H1 (cell line): ENCODE data around the gene PIM1. TPM values are rescaled to one million over a fixed set of nuclear protein-coding genes. Genes with fewer than 3 reads are reported as not detected.
A peak's percentile ranks its signal among the peaks of the same experiment; 100 is the strongest.

Source experiments
- CTCF ChIA-PET: fragments of 300-600 bp; sonication (Branson Sonifier 250); formaldehyde crosslinking; loops from one replicate; lab custom pipeline; 2021; ENCODE audit not compliant: partially characterized antibody; lab: Charles Lee
- POLR2A ChIA-PET: fragments of 300-600 bp; sonication (Branson Sonifier 250); formaldehyde crosslinking; loops from one replicate; lab custom pipeline; 2021; ENCODE audit warnings: inconsistent platforms; ENCODE audit not compliant: partially characterized antibody; lab: Charles Lee
- DNase-seq, 2 experiments: peaks; one replicate each; pipeline versions ENCODE4 v3.0.0 to v3.0.0-alpha.2; 2010 to 2022; ENCODE audit warnings: low spot score in 2 of 2, low read depth in 1 of 2, mixed read lengths in 1 of 2
- FAIRE-seq: peaks from 2 replicates; lab custom pipeline; 2011; peaks lifted over from hg19 to GRCh38; lab: Jason Lieb, UNC
- H2AFZ ChIP-seq: 2 replicates; pipeline ENCODE4 v1.8.1; 2012; ENCODE audit warnings: low read length, inconsistent platforms
- H2AK5ac ChIP-seq: 2 replicates; pipeline ENCODE4 v1.6.1; 2013; ENCODE audit warnings: low read depth, low read length
- H2BK120ac ChIP-seq: replicated peaks from 2 replicates; pipeline ENCODE3; 2013; ENCODE audit warnings: low read depth, low read length, inconsistent platforms
- H2BK12ac ChIP-seq: 2 replicates; pipeline ENCODE4 v1.6.1; 2013; ENCODE audit warnings: low read depth, low read length
- H2BK15ac ChIP-seq: 2 replicates; pipeline ENCODE4 v1.6.1; 2013; ENCODE audit warnings: low read length
- H2BK20ac ChIP-seq: 2 replicates; pipeline ENCODE4 v1.6.1; 2013; ENCODE audit warnings: low read length
- H2BK5ac ChIP-seq: 2 replicates; pipeline ENCODE4 v1.6.1; 2013; ENCODE audit warnings: low read depth, low read length
- H3K14ac ChIP-seq: 2 replicates; pipeline ENCODE4 v1.6.1; 2013; ENCODE audit warnings: inconsistent platforms; ENCODE audit not compliant: insufficient read length
- H3K18ac ChIP-seq: 2 replicates; pipeline ENCODE4 v1.6.1; 2013; ENCODE audit warnings: low read length; ENCODE audit errors: extremely low read depth
- H3K23ac ChIP-seq: 2 replicates; pipeline ENCODE4 v1.6.1; 2013; ENCODE audit warnings: inconsistent platforms; ENCODE audit not compliant: insufficient read length
- H3K23me2 ChIP-seq: 2 replicates; pipeline ENCODE4 v1.6.1; 2013; ENCODE audit warnings: low read depth, low read length
- H3K27ac ChIP-seq: 2 replicates; pipeline ENCODE4 v1.6.1; 2011; ENCODE audit warnings: low read depth, low read length, inconsistent platforms
- H3K27me3 ChIP-seq, 4 experiments: replicated peaks in 1 of 4; 1 replicate in 1 of 4; 2 replicates in 3 of 4; pipeline versions ENCODE4 v1.6.1 to v1.8.1; 2011 to 2013; ENCODE audit warnings: low read length in 3 of 4, mild to moderate bottlenecking in 3 of 4, inconsistent platforms in 2 of 4, mixed read lengths in 2 of 4, moderate library complexity in 1 of 4; ENCODE audit not compliant: control insufficient read depth in 3 of 4, insufficient read depth in 3 of 4; ENCODE audit errors: extremely low read depth in 1 of 4
- H3K36me3 ChIP-seq, 4 experiments: 2 replicates each; pipeline versions ENCODE4 v1.6.1 to v1.8.1; 2011 to 2013; ENCODE audit warnings: mild to moderate bottlenecking in 4 of 4, low read length in 3 of 4, moderate library complexity in 2 of 4, control low read depth in 1 of 4, inconsistent platforms in 1 of 4; ENCODE audit not compliant: insufficient read depth in 4 of 4, control insufficient read depth in 2 of 4
- H3K4ac ChIP-seq: replicated peaks from 2 replicates; pipeline ENCODE3; 2013; ENCODE audit warnings: low read length, low read depth, mixed read lengths, inconsistent platforms; ENCODE audit not compliant: insufficient read length
- H3K4me1 ChIP-seq, 4 experiments: replicated peaks in 1 of 4; 1 replicate in 1 of 4; 2 replicates in 3 of 4; pipeline versions ENCODE4 v1.6.1 to v1.8.1; 2011 to 2013; ENCODE audit warnings: low read length in 3 of 4, inconsistent platforms in 2 of 4, mixed read lengths in 1 of 4; ENCODE audit not compliant: insufficient read depth in 4 of 4, control insufficient read depth in 3 of 4
- H3K4me2 ChIP-seq, 2 experiments: 2 replicates each; pipeline versions ENCODE4 v1.6.1 to v1.8.1; 2011 to 2013; ENCODE audit warnings: low read depth in 2 of 2, low read length in 2 of 2, control low read depth in 1 of 2, inconsistent platforms in 1 of 2, mild to moderate bottlenecking in 1 of 2; ENCODE audit not compliant: insufficient read depth in 1 of 2
- H3K4me3 ChIP-seq, 4 experiments: fragments of 200-600, 300-600 bp in 1 of 4; sonication (generic), shearing (Covaris generic), sonication (Bioruptor Twin) in 1 of 4; 2 replicates each; pipeline versions ENCODE4 v1.5.1 to v1.8.1; 2011 to 2016; ENCODE audit warnings: low read length in 4 of 4, low read depth in 3 of 4, control low read depth in 2 of 4, inconsistent platforms in 2 of 4, mild to moderate bottlenecking in 2 of 4, mixed read lengths in 1 of 4, moderate library complexity in 1 of 4; ENCODE audit not compliant: insufficient read depth in 2 of 4; ENCODE audit errors: extremely low read depth in 1 of 4
- H3K56ac ChIP-seq: replicated peaks from 2 replicates; pipeline ENCODE3; 2013; ENCODE audit warnings: low read depth, mild to moderate bottlenecking, mixed read lengths, low read length, inconsistent platforms; ENCODE audit not compliant: insufficient read length
- H3K79me1 ChIP-seq: 2 replicates; pipeline ENCODE4 v1.6.1; 2013; ENCODE audit warnings: low read depth, low read length, control low read depth
- H3K79me2 ChIP-seq, 2 experiments: 2 replicates each; pipeline versions ENCODE4 v1.6.1 to v1.8.1; 2012 to 2013; ENCODE audit warnings: low read length in 2 of 2, mild to moderate bottlenecking in 2 of 2, inconsistent platforms in 1 of 2; ENCODE audit not compliant: insufficient read depth in 2 of 2, control insufficient read depth in 1 of 2
- H3K9ac ChIP-seq, 4 experiments: replicated peaks in 1 of 4; 1 replicate in 1 of 4; 2 replicates in 3 of 4; pipeline versions ENCODE4 v1.6.1 to v1.8.1; 2011 to 2013; ENCODE audit warnings: low read depth in 3 of 4, low read length in 3 of 4, control low read depth in 2 of 4, mild to moderate bottlenecking in 2 of 4, moderate library complexity in 2 of 4, inconsistent platforms in 1 of 4; ENCODE audit errors: extremely low read depth in 1 of 4
- H3K9me3 ChIP-seq, 2 experiments: 2 replicates each; pipeline versions ENCODE4 v1.6.1 to v1.8.1; 2012 to 2013; ENCODE audit warnings: mild to moderate bottlenecking in 2 of 2, moderate library complexity in 2 of 2, control low read depth in 1 of 2, inconsistent platforms in 1 of 2, low read depth in 1 of 2, low read length in 1 of 2, mixed read lengths in 1 of 2; ENCODE audit not compliant: insufficient read depth in 2 of 2
- H4K20me1 ChIP-seq, 2 experiments: replicated peaks in 1 of 2; 2 replicates each; pipeline versions ENCODE3 to v1.8.1; 2011 to 2013; ENCODE audit warnings: inconsistent platforms in 2 of 2, low read length in 2 of 2, mild to moderate bottlenecking in 1 of 2; ENCODE audit not compliant: insufficient read depth in 2 of 2, control insufficient read depth in 1 of 2
- H4K5ac ChIP-seq: 2 replicates; pipeline ENCODE4 v1.6.1; 2013; ENCODE audit warnings: low read length, low read depth, mixed read lengths, inconsistent platforms; ENCODE audit not compliant: insufficient read length
- H4K8ac ChIP-seq: 2 replicates; pipeline ENCODE4 v1.8.0; 2013; ENCODE audit warnings: mild to moderate bottlenecking, moderate library complexity, low read length, inconsistent platforms; ENCODE audit not compliant: insufficient read depth; ENCODE audit errors: extremely low read depth
- H4K91ac ChIP-seq: replicated peaks from 2 replicates; pipeline ENCODE3; 2013; ENCODE audit warnings: low read length, mixed read lengths, inconsistent platforms; ENCODE audit not compliant: insufficient read length
- CTCF ChIP-seq, 3 experiments: IDR thresholded peaks; 1 replicate in 2 of 3; 2 replicates in 1 of 3; pipeline versions ENCODE4 v1.5.1 to v1.6.1; 2011; ENCODE audit warnings: low read length in 3 of 3, mild to moderate bottlenecking in 3 of 3, inconsistent platforms in 2 of 3, low read depth in 1 of 3, moderate library complexity in 1 of 3; ENCODE audit not compliant: insufficient read depth in 1 of 3; ENCODE audit errors: control extremely low read depth in 1 of 3
- KDM5A ChIP-seq: fragments of 200-600 bp; IDR thresholded peaks from 2 replicates; pipeline ENCODE4 v1.7.1; 2012; ENCODE audit warnings: mild to moderate bottlenecking, low read length, inconsistent platforms, mixed read lengths
- RAD21 ChIP-seq, 2 experiments: IDR thresholded peaks in 1 of 2; conservative IDR thresholded peaks in 1 of 2; 2 replicates each; pipeline ENCODE4 v1.6.1; 2011; ENCODE audit warnings: low read depth in 2 of 2, low read length in 2 of 2, improper control_type of control experiment in 1 of 2, inconsistent platforms in 1 of 2, mild to moderate bottlenecking in 1 of 2, moderate library complexity in 1 of 2
- USF2 ChIP-seq: IDR thresholded peaks from 2 replicates; pipeline ENCODE4 v1.6.1; 2011; ENCODE audit warnings: low read length, improper control_type of control experiment
- WGBS, 2 experiments: shearing (Covaris generic) in 1 of 2; methylation state at CpG; one replicate each; pipeline versions ENCODE4 v1.1.6 to v1.1.7; 2013 to 2015; ENCODE audit warnings: low lambda C conversion rate in 2 of 2, mixed read lengths in 2 of 2, inconsistent platforms in 1 of 2, low coverage in 1 of 2, missing lambda C conversion rate in 1 of 2; ENCODE audit not compliant: insufficient replicate concordance in 2 of 2, insufficient coverage in 1 of 2, insufficient read length in 1 of 2; ENCODE audit errors: extremely low coverage in 1 of 2, missing lambda C conversion rate in 1 of 2; 5-methylcytosine and 5-hydroxymethylcytosine counted together
- polyA plus RNA-seq, 7 experiments: library from polyadenylated mRNA; depleted of rRNA in 3 of 7; stranded (reverse) in 5 of 7; unstranded in 2 of 7; fragments of >200 nt in 5 of 7; fragments of 200-250 nt in 2 of 7; gene quantifications; 1 replicate in 5 of 7; 2 replicates in 1 of 7; 4 replicates in 1 of 7; pipeline versions ENCODE4 v1.2.1 to v1.2.3, GENCODE V29; 2011 to 2013; ENCODE audit warnings: missing spikeins in 2 of 7, mixed read lengths in 2 of 7
- total RNA-seq: library from RNA; stranded (reverse); fragmentation: NEBNext Ultra II Directional; extraction: Animal tissue kit (Norgen Biotek cat#: 25700); gene quantifications from 2 replicates; pipeline ENCODE4 v1.2.1, GENCODE V29; 2021

The PIM1 gene
- total and polyA plus RNA-seq, 2 of the 8 experiments (the other 6 are each of a cell fraction or from before 2014, with no cell fraction given), result 25.5 to 94.9 TPM

DNA sequence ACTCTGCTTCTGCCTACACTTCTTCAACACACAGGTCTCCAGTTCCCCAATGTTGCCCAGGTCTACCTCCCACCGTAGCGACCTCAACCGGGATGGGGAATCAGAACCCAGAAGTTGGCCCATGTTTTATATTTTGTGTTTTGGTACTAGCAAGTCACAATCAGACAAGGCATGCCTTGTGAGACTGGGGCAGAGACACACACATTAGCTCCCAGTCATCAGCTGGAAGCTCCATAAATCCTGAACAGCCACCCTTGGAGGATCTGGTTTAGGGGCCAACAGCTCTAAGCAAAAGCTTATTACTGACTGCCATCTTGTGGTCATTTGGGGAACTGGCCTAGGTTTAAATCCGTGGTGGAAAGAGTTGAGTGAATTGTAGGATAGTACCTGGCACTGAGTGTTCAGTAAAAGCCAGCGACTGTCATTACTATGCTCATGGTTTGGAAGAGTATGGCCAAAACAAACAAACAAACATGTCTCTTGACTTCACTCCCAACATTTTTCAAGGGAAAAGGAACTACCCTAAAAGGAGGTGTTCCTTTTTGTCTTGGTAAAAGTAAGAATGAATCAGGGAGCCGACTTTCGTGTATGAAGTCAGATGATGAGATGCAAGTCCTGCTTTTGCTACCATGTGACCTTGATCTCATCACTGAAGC, 40.5 kb downstream of the PIM1 start:
- H3K27me3 ChIP-seq, result no peaks in the 10 kb centered on the region
- no peaks in the 10 kb centered on the region for H3K23me2 ChIP-seq
- H3K9me3 ChIP-seq, result no peaks in the 10 kb centered on the region
- no peak overlapping the region for H3K18ac ChIP-seq
- peak; percentile 59 to 93 for DNase-seq
- ChIA-PET POLR2A (interaction anchor here (0.9 to 2.2 kb wide), 5 partner anchors 11 to 184 kb away, joined by 3 to 6 read pairs (median 3); no protein-coding TSS in a partner anchor), CTCF (interaction anchor here (0.6 to 34.9 kb wide), 52 partner anchors 9 to 479 kb away, joined by 3 to 866 read pairs (median 4); partner anchors contain the start of genes C6orf89 and PIM1)
- peak overlapping the region; percentile 1; the same call in 1 of the 2 replicates for H2BK15ac ChIP-seq
- no peak overlapping the region for H3K4me2 ChIP-seq
- no peak overlapping the region; the same call in 1 of the 2 replicates for H3K27ac ChIP-seq
- peak overlapping the region; percentile 73 for H2BK20ac ChIP-seq
- H3K23ac ChIP-seq, result no peak overlapping the region
- no peak overlapping the region for H3K4ac ChIP-seq
- no peaks in the 10 kb centered on the region for H3K4me1 ChIP-seq
- H3K79me1 ChIP-seq, result no peaks in the 10 kb centered on the region
- no peaks in the 10 kb centered on the region for H3K79me2 ChIP-seq
- no peak overlapping the region for H3K56ac ChIP-seq
- no peak overlapping the region for H3K9ac ChIP-seq
- H2BK120ac ChIP-seq, result no peak overlapping the region
- TF ChIP-seq CTCF (IDR thresholded peaks at IDR 0.05; ENCODE audit: control extremely low read depth in 1 of 3, insufficient read depth in 1 of 3, low read depth in 1 of 3, low read length in 3 of 3) (peak in 2 of 3 experiments; percentile 96 to 97; a peak in 3 of 4 replicates), USF2 (no peak), RAD21 (IDR thresholded peaks at IDR 0.05 in 1 of 2, conservative IDR thresholded peaks at IDR 0.05 in 1 of 2; ENCODE audit: low read depth in 2 of 2, low read length in 2 of 2) (peak; percentile 99 to 100), KDM5A (no peak)
- TF ChIP-seq, all 59 proteins: peak for 2
- no peak overlapping the region for H2BK5ac ChIP-seq
- no peak overlapping the region for H3K4me3 ChIP-seq
- WGBS, 2 experiments, result 74% methylated on average over 7 of the region's 7 CpGs; no CpG with 5 or more reads in 1 of the 2 experiments
- FAIRE-seq, result peak; percentile 87
- peak overlapping the region; percentile 6; the same call in 1 of the 2 replicates for H2BK12ac ChIP-seq
- H2AFZ ChIP-seq, result peak overlapping the region; percentile 8; the same call in 1 of the 2 replicates
- H4K8ac ChIP-seq, result no peak overlapping the region
- no peaks in the 10 kb centered on the region for H3K36me3 ChIP-seq
- peaks cover 0 to 2% of the 10 kb centered on the region in 2 experiments for H4K20me1 ChIP-seq
- H2AK5ac ChIP-seq, result no peak overlapping the region
- no peak overlapping the region for H4K5ac ChIP-seq
- H3K14ac ChIP-seq, result no peak overlapping the region
- H4K91ac ChIP-seq, result no peak overlapping the region
